GM12864 (cell line): ENCODE measurements around the gene MYD88.

ENCODE experiments used
- DNase-seq: peaks from one replicate; pipeline ENCODE4 v3.0.0-alpha.2; 2011; ENCODE audit warnings: low read depth
- H3K4me3 ChIP-seq: 2 replicates; pipeline ENCODE4 v1.5.1; 2011; ENCODE audit warnings: mild to moderate bottlenecking, low read depth, low read length, control low read depth
- CTCF ChIP-seq: IDR thresholded peaks from 2 replicates; pipeline ENCODE4 v1.5.1; 2011; ENCODE audit warnings: low read depth, mild to moderate bottlenecking, moderate library complexity, low read length, control low read depth, inconsistent platforms; ENCODE audit errors: missing control alignments

The MYD88 gene

GRCh38 chr3:38121832-38122461, 16.5 kb upstream of the MYD88 start:
- no peak for DNase-seq
- no peak overlapping the region for H3K4me3 ChIP-seq
- no peak for TF ChIP-seq CTCF

- no peak for TF ChIP-seq CTCF
- no peak overlapping the region for H3K4me3 ChIP-seq
- no peak for DNase-seq
Measured at GRCh38 chr3:38122712-38123290, 15.7 kb upstream of the MYD88 start.

- H3K4me3 ChIP-seq = no peak overlapping the region
- no peak for DNase-seq
- no peak for TF ChIP-seq CTCF
Measured at GRCh38 chr3:38124324-38125122, 13.9 kb upstream of the MYD88 start.

GRCh38 chr3:38125305-38126120, 12.9 kb upstream of the MYD88 start:
- no peak for DNase-seq
- H3K4me3 ChIP-seq = no peak overlapping the region
- TF ChIP-seq CTCF = no peak

GRCh38 chr3:38126121-38126892, 12.2 kb upstream of the MYD88 start:
- TF ChIP-seq CTCF = no peak
- no peak overlapping the region for H3K4me3 ChIP-seq
- no peak for DNase-seq

GRCh38 chr3:38127611-38128302, 10.7 kb upstream of the MYD88 start:
- H3K4me3 ChIP-seq = no peak overlapping the region
- TF ChIP-seq CTCF = no peak

More at GRCh38 chr3:38127611-38128302, 10.7 kb upstream of the MYD88 start:
- no peak for DNase-seq
